HG03175 (cell line): ENCODE measurements around the gene FAM135A.
"Not testable (repeated sequence)": the region's sequence is repeated elsewhere in the genome, so short reads cannot be mapped to it uniquely, and the experiment has no call there.

ENCODE experiments used
- ATAC-seq: cut with Tn5 transposase; IDR thresholded peaks from one replicate; pipeline ENCODE4 v1.9.1; 2021; ENCODE audit warnings: mild to moderate bottlenecking, moderate library complexity; ENCODE audit not compliant: unreplicated experiment

The FAM135A gene

GRCh38 chr6:70456735-70457134 lies 43.4 kb downstream of the FAM135A start:
- ATAC-seq: no peak

GRCh38 chr6:70459235-70459634 lies 45.9 kb downstream of the FAM135A start:
- no peak for ATAC-seq

GRCh38 chr6:70459699-70460098 lies 46.4 kb downstream of the FAM135A start:
- ATAC-seq: not testable (repeated sequence)

- no peak for ATAC-seq
Measured at GRCh38 chr6:70470016-70470415, 56.7 kb downstream of the FAM135A start.

GRCh38 chr6:70470510-70470909 lies 57.2 kb downstream of the FAM135A start:
- ATAC-seq: not testable (repeated sequence)

- no peak for ATAC-seq
Measured at GRCh38 chr6:70474751-70475150, 61.4 kb downstream of the FAM135A start.

- ATAC-seq: no peak
Measured at GRCh38 chr6:70479236-70479635, 65.9 kb downstream of the FAM135A start.

- not testable (repeated sequence) for ATAC-seq
Measured at GRCh38 chr6:70486638-70487037, 73.3 kb downstream of the FAM135A start.

GRCh38 chr6:70489364-70489763 lies 76.1 kb downstream of the FAM135A start:
- ATAC-seq: no peak

GRCh38 chr6:70494833-70495232 lies 81.5 kb downstream of the FAM135A start:
- no peak for ATAC-seq

GRCh38 chr6:70495790-70496189 lies 82.5 kb downstream of the FAM135A start:
- ATAC-seq: not testable (repeated sequence)

GRCh38 chr6:70502484-70502883 lies 89.2 kb downstream of the FAM135A start:
- no peak for ATAC-seq

- no peak for ATAC-seq
Measured at GRCh38 chr6:70503813-70504465, 90.6 kb downstream of the FAM135A start.

GRCh38 chr6:70506321-70506720 lies 93.0 kb downstream of the FAM135A start:
- no peak for ATAC-seq

GRCh38 chr6:70507161-70507560 lies 93.9 kb downstream of the FAM135A start:
- ATAC-seq: no peak

GRCh38 chr6:70508953-70509352 lies 95.6 kb downstream of the FAM135A start:
- ATAC-seq: no peak

GRCh38 chr6:70510600-70510999 lies 97.3 kb downstream of the FAM135A start:
- no peak for ATAC-seq

- ATAC-seq: no peak
Measured at GRCh38 chr6:70518723-70519122, 105.4 kb downstream of the FAM135A start.

GRCh38 chr6:70520575-70520974 lies 107.3 kb downstream of the FAM135A start:
- no peak for ATAC-seq

- no peak for ATAC-seq
Measured at GRCh38 chr6:70524721-70525286, 111.5 kb downstream of the FAM135A start.

- ATAC-seq: no peak
Measured at GRCh38 chr6:70527071-70527737, 113.9 kb downstream of the FAM135A start.

- no peak for ATAC-seq
Measured at GRCh38 chr6:70530023-70530422, 116.7 kb downstream of the FAM135A start.
